HG03025 (cell line): ENCODE measurements around the gene PXDN.

Source experiments
- ATAC-seq: cut with Tn5 transposase; IDR thresholded peaks from one replicate; pipeline ENCODE4 v1.9.1; 2021; ENCODE audit warnings: mild to moderate bottlenecking, moderate library complexity; ENCODE audit not compliant: unreplicated experiment, low FRiP score

PXDN gene

DNA sequence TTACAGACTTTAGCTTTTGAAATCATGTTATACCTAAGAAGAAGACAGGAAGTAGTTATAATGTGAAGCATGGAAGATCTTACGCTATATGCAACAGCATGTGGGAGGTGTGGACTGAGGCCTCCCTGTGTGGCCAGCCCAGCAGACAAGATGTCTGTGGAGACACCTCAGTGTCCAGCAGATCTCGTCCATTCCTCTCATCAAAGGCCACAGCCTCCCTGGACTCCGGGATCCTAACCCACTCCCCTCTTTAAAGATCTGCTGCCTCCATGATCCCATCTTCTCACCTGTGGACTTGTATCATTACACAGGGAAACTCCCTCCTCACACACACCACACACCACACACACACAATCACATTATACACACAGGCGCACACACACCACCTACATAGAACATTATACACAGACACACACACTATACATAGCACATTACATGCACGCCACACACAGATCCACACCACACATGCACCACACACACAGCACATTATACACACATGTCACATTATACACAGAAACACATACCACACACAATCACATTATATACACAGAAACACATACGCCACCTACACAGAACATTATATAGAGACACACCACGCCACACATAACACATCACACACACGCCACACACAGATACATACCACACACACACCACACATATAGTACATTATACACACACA lies 89.5 kb downstream of the PXDN start:
- no peak for ATAC-seq

DNA sequence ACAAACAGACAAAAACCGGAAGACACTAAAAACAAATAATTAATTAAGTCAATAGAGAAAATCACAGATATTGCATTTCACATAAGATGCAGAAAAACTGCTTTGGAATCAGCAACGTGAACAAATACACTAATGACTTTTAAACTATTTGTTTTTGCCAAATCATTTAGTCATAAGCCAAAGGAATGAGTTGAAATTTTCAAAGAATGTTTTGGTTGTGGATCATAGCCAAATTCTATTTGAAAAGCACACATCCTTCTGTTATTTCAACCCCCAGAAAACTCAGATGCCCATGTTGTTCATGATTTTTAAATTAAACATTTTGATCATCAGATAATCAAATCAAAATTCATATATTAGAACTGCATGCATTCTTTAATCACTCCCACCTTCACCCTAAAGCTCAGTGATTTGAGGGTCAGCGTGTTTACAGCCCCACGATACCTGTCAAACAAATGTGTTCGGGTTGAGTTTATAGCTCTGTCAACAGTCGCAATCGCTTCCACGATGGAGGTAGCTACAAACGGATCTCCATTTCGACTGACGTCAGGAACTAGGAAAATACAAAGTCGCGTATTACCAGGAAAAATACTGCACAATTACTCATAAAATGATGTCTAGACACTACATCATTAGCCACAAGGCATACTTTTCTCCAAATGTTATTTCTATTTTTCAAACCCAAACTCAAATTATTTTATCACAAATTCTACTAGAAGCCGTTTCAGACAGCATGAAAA lies 90.2 kb downstream of the PXDN start:
- no peak for ATAC-seq

DNA sequence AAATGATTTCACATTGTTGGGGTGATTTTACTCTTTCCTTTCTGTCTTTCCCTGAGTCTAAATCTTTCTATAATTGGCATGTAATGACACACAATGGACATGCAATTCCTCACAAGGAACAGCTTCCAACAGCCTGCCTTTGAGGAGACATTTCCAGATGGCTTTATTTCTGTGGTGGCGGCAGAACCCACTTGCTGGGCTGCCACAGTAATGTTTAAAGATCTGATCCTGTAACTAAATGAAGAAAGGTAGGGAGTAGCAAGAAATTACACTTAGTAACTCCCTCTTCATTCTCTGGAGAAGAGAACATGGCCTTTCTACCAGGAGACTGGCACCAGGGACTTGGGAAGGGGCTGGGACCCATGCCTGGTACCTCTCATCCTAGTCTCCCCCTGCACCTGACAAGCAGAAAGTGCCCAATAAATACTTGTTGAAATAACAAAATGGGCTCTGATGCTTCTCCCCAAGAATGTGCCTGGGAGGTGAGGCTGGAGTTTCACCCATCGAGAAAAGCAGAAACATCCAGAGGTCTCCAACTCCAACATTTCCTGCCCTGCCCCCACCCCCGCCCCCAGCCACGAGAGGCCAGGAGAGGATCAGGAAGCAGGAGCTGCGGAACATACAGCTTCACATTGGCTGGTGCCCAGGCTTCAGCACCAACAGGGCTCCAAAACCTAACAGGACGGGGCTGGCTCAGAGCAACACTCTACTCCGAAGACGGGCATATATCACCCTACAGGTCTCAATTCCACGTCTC lies 92.1 kb downstream of the PXDN start:
- ATAC-seq, result no peak

DNA sequence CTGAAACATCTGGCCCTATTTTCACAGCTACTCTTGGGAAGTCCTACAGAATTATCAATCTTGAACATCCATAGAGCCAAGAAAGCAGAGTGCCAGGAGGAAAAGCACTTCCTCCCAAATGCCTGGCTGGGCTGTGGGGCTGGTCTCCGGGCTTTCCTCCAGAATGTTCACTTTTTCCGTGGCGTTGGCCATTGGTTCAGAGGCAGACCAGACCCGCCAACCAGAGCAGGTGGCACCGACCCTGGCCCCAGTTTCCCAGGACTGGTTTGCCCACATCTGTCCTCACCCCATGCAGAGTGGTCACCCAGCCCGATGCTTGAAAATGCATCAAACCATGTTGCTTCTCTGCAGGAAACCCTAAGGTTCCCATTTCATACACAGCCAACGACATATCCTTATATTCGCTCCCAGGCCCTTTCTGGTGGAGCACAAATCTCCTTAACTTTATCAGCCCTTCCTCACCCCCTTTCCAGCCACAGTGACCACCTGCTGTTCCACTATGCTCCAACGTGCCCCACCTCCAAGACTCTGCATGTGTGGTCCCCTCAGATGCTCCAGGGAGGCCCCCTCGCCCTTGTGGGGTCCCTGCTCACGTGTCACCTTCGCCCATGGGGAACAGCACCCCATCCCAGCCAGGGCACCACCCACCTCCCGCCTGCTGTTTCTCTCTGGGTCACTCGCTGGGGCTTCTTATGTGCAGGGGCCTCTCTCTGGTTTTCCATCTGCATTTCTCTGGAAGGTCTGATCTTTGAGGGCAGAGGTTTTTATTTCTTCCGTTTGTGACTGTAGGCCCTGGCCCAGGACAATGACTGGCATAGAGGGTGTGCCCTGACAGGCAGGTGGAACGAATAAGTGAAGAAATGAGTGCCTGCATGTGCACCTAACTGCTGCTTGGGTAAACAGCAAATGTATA lies 92.9 kb downstream of the PXDN start:
- ATAC-seq, result no peak

DNA sequence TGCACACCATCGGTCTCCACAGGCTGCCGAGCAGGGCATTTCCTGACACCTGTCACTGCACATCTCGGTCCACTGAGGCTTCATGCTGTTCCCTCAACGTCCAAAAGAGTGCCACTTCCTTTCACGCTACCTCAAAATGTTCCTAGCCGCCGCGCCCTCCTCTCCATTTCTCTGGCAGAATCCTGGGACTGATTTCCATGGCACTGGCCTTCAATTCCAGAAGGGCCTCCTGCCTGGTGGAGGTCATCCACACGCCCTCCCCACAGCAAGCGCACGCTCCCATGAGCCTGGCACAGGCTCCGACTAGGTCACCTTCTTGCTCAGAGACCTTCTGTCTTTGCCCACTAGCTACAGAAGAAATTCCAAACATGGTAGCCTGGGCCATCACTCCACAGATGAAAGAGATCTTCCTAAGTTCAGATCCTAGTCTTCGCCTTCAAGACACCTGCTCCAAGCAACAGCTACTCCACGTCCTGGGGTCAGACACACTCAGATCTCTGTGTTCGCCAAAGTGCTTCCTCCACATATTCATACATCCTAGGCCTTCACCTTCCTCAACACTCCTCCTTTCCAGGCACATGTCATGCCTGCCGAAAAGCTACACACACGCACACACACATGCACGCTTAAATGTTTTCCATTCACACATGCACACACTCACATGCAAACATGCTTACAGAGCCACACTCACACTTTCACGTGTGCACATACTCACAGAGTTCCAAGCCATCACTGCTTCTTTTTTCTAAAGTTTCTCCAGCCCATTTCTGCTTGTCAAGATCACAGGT lies 94.0 kb downstream of the PXDN start:
- no peak for ATAC-seq

DNA sequence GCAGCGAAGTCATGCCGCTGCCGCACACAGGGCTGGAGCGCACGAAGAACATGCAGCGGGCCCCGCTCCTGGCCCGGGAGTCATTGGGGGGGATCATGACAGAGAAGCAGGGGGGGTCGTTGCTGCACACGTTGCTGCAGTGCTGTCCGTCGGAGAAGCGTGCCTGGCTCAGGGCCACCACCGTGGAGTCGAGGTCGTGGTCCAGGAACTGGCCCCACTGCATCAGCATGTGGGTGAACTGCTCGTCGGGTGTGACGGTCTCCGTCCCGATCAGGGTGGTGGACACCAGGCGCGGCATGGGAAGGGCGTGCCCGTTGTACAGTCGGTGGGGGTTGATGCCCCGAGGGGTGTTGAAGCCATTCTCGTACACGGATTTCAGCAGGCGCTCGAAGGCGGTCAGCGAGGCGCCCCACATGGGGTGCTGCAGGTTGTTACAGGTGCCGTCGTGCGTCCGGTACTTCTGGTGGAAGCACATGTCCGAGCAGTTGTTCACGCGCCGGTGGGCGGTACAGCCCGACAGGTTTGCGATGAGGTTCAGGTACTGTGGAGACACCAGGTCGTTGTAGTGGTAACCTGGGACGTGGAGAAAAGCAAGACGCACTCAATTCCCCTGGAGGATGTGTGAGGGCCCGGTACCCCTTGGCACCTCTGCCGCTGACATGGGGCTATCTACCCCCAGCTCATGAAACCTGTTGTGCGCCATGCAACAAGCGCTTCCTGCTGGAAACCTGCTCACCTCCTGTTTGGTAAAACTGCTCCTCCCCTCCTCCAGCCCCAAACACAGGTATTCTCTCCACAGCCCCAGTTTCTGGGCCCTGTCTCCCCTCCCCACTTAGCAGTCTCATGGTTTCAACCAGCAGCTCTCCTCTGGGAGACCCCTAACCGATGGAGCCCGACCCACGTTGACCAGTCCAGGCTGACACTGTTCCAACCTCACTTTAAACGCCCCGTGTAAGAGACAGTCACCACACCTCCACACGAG lies 94.9 kb downstream of the PXDN start:
- ATAC-seq, result no peak

DNA sequence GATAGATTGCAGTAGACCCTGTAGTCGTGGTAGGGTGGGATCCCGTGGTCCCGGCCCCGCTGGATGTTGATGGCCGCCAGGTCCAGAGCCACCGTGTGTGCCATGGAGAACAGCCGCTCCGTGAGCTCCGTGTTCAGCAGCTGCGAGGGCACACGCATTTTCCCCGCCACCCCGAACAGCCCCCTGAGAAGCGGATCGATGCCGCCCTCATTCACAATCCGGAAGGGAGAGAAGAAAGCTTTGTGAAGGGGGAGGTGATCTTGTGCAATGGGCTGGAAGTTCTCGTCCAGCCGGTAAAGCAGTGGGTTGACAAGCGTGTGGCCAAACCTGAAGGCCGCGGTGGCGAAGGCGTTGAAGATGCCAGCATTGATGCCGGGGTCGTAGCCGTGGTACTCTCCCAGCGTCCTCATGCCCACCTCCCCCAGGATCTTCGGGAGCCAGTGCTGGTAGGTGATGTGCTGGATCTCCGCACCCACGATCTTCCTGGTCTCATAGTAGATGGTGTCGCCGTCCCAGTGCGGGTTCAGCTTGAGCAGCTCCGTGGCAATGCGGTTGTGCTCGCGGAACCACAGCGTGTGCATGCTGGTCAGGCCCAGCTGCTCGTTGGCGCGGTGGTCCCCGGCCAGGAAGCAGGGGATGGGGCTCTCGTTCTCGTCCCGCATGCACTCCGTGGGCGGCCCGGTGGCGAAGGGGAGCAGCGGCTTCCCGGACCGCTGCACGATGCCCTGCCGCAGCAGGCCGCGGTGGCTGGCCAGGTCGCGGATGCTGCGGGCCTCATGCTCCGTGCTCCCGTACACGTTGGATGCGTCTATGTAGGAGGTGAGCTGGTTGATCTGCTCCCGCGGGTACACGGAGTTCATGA lies 95.8 kb downstream of the PXDN start:
- no peak for ATAC-seq

DNA sequence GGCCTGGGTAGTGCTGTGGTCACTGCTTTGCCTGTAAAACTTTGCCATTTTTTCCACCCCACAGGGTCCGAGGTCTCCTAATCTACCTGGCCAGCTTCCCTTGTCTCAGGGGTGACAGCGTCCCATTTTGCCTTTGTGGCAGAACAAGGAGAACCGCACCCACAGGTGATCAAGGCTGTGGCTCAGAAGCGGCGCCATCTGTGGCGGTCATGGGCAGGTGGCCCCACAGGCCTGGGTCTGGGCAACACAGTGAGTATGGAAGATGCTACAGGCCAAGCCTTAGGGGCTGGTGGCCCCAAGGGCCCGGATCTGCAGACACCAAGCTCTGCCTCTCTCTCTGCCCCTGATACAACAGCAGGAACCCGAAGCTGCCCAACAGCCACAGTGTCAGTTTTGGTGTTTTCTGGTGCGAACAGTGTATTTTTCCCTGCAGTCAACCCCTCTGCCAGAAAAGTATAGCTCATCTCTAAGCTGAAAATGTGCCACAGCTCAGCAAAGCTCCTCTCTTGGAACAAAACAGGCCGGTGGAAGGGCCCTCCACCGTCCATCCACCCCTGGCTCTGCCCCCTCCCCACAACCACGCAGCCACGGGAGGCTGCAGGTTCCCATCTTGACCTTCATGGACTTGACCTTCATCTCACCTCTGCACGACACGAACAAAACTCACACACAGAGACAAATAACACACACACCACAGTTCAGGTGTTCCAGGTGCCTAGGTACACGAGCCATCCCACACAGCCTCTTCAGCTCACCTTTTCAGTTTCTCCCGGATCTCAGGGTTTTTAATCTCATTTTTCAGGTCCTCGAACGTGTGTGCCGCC lies 96.7 kb downstream of the PXDN start:
- ATAC-seq, result no peak

DNA sequence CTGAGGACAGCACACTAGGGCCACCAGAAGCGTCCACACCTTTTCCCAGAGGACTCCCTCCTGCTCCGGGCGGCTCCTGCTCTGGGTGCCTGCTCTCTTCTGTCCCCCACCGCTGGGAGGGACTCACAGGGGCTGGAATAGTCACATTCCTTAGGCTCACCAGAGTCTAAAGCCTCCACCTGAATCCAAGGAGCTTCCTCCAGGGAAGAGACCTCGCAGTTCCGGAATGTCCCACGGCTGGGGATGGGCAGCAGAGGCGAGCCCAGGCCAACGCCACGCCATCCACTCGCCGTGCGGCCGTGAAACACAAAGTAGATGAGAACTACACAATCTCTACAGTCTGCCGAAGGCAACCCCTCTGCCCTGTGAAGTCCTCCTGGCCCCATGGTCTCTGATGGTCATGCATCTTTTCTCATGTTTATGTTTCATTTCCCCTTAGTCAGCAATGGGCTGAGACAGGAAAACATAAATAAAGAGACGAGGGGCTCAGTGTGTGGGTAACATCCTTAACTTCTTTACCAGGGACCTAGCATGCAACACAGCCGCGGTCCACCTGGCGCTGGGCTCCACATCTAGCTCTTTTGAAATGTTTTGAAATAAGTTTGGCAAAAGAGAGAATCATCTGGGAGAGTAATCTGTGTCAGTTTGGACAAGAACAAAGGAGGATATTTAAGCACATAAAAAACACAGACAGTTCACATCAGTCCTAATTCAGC lies 98.4 kb downstream of the PXDN start:
- ATAC-seq, result no peak

DNA sequence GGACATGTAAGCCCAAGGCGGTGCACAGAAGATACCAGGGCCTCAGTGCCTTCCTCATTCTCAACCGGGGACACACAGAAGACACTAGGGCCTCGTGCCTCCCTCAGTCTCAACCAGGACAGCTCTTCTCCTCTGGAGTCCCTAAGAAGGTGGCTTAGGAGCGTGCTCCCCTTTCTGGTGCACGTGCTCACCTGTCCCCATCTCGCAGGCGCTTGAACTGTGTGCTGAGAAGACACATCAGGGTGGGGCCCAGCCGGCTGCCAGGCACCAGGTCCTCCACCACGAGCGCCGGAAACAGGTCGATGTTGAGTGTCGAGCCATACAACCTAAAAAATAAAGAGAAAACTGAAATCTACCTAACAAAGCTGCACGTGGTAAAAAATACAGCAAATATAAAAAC lies 99.9 kb downstream of the PXDN start:
- no peak for ATAC-seq

DNA sequence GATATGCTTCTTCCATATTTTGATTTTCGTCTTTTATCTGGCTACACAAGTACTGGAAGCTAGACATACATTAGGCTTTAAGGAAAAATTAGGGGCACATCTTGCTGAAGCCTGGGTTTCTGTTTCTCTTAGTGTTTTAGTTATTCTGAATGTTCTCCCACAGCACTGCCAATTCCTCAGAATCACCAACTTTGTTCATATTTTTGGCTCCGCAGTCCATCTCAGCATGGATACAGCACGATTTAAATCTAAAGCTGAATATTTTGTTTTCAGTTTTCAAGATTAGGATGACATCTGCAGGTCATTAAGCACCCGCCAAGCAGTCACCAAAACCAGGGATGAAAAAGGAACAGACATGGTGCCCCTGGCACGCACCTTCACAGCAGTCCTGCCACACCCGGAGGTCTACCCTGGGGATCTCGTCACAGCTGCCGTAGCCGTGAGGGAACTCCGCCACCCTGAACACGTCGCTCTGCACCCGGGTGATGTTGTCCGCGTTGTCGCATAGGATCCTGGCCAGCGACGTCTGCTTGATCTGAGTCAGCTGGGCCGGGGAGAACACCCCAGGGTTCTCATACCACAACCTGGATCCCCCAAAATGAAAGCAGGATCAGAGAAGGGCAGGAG lies 101.2 kb downstream of the PXDN start:
- ATAC-seq, result no peak

DNA sequence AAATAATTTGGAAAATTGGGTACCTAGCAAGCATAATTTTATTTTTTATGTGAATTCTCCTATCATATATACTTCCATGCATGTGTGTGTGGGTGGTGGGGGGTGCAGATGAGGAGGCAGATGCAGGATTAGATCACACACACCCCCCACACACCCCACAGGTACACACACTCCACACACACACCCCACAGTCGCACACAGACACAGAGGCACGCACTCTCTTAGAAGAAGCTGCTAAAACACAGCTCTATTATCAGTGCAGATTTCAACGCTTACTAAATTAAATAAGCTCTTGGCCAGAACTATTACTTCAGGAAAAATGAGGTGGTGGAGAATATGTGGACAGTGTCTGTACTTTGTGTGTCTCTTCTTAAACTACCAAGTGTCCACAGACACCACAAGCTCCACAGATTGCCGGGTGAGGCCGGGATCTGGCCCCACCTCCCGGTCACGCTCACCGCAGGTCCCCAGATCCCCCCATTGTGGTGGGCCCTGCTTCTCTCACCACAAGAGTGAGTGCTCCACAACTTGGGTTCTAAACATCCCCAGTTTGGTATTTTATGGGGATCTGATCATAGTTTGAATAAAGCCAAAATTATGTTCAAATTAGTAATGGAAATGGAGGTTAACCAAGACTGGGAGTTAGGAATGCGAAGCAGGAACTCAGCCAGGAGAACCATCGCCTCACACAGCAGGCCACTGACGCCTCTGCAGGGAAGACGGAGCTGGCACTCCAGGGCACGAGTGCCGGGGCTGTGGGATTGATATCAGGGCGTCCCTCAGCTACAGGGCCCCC lies 102.1 kb downstream of the PXDN start:
- no peak for ATAC-seq

DNA sequence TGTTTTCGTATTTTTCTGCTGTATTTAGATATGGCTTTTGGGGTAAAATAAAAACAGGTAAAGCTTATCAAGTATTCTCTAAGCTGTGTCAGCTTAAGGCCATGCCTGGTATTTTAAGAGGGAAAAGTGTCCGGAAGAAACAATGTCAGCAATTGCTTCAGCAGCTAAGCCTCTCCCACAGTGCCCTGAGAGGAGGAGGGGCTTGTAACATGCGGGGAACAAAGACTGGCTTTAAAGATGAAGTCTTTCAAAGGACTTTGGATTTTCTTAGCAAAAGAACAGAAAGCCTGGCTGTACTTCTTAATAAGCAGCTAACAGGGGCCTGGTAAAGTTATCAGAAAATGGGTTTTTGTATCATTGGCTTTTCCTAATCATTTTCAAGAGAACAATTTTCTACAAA lies 102.8 kb downstream of the PXDN start:
- no peak for ATAC-seq

DNA sequence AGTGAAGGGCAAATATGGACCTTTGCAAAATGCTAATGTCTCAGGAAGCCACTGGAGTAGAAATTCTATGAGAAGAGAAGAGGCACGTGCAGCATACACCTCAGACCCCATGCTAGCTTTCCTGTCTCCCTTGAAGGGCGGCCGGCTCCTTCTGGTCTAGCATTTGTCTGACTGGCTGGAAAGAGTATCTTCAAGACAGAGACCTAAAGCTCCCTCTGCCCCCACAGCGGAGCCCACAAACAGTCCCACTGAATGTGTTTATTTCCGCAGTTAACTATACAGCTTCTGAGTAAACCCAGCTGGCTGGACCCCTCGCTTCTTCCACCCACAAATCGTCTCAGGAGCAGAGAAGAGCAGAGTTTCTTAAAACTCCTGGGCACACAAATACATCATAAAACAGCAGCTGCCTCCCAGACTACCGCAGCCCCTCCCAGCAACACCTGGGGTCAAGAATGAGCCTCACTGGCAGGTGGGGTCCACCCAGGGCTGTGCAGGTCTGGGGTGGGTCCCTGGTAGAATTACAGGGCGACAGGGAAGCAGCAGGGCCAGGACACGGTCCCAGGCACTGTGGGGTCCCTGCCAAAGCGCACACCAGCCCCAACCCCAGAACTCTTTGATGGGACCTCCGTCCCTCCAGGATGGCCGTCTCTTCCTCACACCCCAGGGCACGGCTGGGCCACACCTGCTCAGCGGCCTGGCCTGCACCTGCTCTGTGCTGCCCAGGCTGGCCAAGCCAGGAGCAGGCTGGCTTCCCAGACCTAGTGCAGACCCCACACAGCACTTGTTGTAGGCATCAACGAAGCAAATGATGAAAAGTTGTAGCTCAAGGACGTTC lies 103.8 kb downstream of the PXDN start:
- no peak for ATAC-seq
